WI38 (cell line): ENCODE measurements around the gene PAGE1.

Experiments used
- H3K4me3 ChIP-seq: 2 replicates; pipeline ENCODE4 v1.5.1; 2011; ENCODE audit warnings: low read depth, mild to moderate bottlenecking, control low read depth, low read length
- TF ChIP-seq, protein P1 (sequence below): IDR thresholded peaks from 2 replicates; pipeline ENCODE4 v1.5.1; 2012; ENCODE audit warnings: low read depth, mild to moderate bottlenecking, control low read depth, low read length

PAGE1 gene

DNA sequence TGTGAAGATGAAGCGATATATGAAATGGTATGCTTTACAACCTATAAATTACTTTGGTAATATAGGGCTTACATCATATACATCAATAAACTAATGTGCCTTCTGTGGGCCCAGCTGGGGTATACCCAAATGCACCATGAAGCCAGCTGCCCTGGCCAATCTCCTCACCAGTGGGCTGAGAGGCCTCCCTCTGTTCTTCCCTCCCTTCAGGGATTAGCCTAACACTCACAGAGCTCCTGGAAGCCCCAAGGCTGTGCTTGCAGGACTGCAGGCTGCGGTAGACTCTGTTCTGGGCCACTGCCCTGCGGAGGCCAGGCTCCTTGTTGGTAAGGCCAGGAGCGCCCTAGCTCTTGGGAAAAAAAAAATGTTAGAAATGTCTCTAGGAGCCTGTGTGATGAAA is 33.9 kb downstream of the PAGE1 start:
- TF ChIP-seq, protein P1, sequence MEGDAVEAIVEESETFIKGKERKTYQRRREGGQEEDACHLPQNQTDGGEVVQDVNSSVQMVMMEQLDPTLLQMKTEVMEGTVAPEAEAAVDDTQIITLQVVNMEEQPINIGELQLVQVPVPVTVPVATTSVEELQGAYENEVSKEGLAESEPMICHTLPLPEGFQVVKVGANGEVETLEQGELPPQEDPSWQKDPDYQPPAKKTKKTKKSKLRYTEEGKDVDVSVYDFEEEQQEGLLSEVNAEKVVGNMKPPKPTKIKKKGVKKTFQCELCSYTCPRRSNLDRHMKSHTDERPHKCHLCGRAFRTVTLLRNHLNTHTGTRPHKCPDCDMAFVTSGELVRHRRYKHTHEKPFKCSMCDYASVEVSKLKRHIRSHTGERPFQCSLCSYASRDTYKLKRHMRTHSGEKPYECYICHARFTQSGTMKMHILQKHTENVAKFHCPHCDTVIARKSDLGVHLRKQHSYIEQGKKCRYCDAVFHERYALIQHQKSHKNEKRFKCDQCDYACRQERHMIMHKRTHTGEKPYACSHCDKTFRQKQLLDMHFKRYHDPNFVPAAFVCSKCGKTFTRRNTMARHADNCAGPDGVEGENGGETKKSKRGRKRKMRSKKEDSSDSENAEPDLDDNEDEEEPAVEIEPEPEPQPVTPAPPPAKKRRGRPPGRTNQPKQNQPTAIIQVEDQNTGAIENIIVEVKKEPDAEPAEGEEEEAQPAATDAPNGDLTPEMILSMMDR: no peak
- no peak overlapping the region for H3K4me3 ChIP-seq

DNA sequence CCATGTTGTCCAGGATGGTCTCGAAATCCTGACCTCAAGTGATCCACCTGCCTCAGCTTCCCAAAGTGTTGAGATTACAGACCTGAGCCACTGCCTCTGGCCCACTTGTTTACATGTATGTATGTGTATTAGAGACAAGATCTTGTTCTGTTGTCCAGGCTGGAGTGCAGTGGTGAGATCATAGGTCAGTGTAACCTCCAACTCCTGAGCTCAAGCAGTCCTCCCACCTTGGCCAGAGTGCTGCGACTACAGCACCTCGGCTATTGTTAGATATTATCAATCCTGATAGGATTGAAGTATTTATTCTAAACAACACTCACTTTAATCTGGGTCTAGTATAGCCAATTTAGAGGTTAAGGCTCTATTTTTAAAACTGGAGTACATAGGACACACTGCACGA is 36.0 kb downstream of the PAGE1 start:
- no peak overlapping the region for H3K4me3 ChIP-seq
- TF ChIP-seq, protein P1: no peak

DNA sequence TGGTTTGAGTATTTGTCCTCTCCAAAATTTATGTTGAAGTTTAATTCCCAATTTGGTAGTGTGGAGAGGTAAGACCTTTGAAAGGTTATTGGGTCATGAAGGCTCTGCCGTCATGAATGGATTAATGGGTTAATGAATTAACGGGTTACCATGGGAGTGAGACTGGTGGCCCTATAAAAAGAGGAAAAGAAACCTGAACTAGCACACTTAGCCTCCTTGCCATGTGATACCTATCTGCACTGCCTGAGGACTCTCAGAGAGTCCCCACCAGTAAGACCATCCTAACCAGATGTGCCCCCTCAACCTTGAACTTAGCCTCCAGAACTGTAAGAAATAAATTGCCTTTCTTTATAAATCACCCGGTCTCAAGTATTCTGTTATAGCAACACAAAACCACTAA is 39.3 kb downstream of the PAGE1 start:
- TF ChIP-seq, protein P1: no peak
- H3K4me3 ChIP-seq: no peak overlapping the region

DNA sequence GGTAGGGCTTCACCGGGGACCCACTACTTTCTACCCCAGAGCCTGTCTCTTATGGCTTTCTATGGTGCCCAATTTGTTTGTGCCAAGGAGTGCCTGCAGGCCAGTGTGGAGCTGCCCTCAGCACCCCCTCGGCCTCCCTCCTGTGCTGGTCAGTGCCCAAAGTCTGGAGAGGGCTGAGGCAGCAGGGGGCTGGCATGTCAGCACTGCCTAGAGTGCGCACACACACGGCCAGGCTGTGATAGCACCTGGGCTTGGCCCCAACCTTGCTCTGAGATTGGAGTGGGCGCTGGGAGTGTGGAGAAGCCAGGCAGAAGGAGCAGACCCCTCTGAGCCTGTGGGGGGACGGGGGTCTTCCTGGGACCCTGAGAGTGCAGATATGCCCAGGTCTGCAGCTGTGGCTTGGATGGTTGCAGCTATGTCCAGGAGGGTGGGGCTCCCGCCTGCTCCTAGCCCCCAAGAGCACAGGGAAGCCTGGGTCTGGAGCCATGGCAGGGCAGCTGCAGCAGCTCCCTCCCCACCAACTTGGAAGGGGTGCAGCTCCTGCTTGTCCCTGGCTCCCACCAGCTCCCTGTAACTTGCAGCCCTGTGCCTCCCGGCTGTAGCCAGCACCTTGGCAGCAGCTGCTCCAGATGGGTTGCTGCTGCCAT is 50.7 kb downstream of the PAGE1 start:
- TF ChIP-seq, protein P1: no peak
- no peak overlapping the region for H3K4me3 ChIP-seq
